GM19438 (cell line): ENCODE measurements around the gene RORC.
A peak's percentile ranks its signal among the peaks of the same experiment; 100 is the strongest.
"Not testable (repeated sequence)": the region's sequence is repeated elsewhere in the genome, so short reads cannot be mapped to it uniquely, and the experiment has no call there.

Source experiments
- ATAC-seq: cut with Tn5 transposase; IDR thresholded peaks from one replicate; pipeline ENCODE4 v1.9.1; 2021; ENCODE audit warnings: low read depth; ENCODE audit not compliant: unreplicated experiment

The RORC gene

DNA sequence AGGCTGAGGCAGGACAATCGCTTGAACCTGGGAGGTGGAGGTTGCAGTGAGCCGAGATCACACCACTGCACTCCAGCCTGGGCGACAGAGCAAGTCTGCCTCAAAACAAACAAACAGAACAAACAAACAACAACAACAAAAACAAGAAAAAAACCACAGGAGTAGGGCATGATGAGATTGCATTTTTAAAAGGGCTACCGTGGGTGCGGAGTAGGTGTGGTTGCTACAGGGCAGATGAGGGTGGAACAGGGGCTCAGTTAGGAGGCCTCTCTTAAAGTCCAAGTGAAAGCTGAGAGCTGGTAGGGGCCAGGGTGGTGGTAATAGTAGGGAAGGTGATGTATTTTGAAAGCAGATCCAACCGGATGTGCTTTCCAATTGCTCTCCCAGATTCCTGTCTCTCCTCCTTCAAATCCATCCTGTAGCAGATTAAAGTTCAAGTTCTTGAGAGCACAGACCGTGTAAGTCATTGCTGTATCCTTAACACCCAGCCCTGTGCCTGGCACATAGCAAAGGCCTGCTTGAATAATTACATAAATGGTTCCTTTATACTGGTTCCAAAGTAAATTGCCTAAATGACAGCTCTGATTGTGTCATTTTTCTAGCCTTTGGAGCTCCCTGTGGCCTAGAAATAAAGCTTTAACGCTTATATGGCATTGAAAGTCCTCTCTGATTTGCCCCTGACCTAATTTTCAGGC, 22.2 kb downstream of the RORC start:
- ATAC-seq, result no peak

DNA sequence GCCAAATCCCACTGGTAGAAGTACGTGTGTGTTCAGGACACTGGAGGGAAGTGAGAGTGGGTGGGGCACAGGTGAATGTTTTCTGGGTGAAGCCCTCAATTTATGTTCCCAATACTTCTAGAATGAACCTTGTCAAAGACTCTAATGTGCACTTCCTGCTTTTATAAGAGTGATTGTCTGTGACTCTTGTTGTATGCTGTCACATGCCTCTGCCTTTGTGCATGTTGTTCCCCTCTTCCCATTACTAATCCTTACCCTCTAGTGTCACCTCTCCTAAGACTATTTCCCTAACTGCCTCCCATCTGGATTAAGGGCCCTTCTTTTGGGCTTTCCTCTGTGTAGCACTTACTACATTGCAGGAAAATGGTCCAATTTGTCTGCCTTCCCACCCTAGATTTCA, 23.8 kb downstream of the RORC start:
- ATAC-seq, result no peak

DNA sequence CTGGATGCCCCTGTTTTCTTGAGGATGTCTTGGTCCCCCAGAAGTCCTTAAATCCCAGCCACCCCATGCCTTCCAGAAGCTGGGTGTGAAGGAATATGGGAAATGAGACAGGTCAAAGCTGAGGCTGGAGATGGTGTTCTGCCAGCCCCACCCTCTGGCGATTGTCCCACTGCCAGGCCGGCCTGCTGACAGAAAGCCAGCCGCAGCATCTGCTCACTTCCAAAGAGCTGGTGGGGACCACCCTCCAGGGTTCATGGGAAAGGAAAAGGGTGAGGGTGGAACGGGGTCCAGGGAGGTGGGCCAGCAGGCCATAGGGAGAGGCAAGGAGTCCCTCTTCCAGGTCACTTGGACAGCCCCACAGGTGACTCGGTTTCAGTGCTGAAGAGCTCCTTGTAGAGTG, 24.5 kb downstream of the RORC start:
- no peak for ATAC-seq

DNA sequence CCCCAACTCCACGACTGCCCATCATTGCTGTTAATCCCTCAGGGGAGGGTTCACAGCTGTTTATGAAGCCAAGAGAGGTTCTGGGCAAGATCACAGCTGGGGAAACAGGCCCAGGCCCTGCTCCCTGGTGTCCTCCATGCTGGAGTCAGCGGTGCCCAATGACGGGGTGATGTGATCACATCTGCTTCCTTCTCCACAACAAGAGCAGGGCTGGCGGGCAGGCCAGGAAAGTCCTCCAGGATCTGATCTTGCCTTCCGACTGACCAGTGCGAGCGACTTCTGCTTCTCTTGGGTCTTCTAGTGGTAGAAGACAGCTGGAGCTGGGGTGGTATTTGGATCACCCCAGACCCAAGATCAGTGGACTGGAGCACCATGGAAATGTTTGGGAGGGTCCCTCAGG, 25.4 kb downstream of the RORC start:
- ATAC-seq, result no peak

DNA sequence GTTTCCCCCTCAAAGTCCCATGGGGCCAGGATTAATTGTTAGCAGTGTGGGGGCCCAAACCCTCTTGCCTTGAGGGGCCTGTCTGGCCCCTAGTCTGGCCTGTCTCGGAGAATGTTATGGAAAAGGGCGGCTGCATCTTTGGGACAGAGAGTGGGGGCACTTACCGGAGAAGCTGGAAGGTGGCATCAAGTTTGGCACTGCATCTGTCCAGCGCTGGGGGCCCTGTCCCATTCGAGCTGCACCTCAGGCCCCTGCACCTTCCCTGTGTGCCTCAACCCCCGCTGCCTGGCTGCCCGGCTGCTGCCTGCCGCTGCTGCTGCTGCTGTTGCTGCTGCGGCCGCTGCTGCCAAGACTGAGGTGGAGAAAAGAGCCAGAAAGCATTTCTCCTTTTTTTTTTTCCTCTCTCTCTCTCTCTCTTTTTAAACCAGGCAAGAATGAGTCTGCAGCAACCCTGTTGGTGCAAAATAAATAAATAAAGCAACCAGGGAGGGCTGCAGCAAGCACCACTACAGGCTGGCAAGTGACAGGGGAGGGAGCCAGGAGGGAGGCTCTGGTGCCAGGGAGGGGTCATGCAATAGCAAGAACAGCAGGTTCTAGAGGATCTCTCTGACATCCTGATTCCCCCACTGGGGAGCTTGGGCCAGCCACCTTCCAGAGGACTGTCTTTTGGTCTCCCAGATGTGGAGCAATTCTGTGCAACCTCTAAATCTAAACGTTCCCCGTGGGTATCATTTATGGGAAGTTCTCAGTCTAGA, 26.4 kb downstream of the RORC start, which contains the start of gene LINGO4:
LINGO4 (minus strand) TSS at position 354 of the 755 bp plus-strand sequence. CDS start 2,715 bp downstream, outside the sequence.
- ATAC-seq, result no peak

DNA sequence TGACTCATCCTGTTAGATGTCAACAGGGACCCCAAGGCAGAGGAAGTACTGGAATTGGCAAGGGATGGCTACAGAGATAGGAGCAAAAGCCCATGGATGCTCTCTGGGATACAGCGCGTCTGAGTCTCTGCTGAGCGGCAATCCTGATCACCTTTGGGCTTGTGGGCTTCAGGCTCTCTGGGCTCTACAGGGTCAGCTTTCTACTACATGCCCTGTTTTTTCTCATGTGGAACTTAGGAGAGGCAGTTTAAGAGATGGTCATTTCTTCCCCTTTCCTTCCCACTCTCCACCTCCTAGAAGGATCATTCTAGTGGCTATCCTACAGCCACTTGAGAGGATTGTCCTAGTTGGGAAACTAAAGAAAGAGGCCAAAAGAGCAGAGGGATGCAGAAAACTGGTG, 27.7 kb downstream of the RORC start:
- ATAC-seq, result no peak

DNA sequence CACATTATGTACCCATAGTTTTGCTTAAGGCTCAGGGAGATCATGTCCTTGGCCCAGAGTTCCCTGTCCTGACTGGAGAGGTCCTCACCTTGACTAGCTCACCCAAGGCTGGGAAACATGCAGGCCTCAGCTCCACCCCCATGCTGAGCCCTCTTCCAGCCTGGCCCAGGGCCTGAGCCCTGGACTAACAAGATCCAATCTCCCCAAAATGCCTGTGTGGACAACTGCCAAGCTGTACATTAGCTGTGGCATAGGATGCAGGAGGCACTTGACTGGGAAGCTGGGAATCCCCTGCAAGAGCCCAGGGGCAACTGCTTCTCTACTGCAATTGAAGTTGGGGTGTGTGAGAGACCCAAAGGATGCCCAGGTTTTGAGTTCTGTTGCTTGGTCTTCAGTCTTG, 28.4 kb downstream of the RORC start:
- no peak for ATAC-seq

DNA sequence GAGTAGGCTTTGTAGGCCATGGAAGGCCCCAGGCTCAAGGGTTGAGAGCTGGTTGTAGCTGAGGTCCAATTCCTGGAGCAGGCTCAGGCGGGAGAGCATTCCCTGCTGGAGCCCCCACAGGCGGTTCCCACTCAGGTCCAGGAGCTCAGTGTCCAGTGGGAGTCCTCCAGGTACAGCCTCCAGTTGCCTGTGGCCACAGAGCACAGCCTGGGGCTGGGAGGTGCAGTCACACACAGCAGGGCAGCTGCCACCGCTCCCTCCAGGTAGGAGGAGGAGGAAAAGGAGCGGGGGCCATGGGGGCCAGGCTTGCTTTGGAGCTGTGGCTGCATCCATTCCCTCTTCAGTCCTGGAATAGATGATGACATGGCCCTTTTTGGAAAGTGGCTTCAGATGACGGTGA, 29.2 kb downstream of the RORC start:
- no peak for ATAC-seq

DNA sequence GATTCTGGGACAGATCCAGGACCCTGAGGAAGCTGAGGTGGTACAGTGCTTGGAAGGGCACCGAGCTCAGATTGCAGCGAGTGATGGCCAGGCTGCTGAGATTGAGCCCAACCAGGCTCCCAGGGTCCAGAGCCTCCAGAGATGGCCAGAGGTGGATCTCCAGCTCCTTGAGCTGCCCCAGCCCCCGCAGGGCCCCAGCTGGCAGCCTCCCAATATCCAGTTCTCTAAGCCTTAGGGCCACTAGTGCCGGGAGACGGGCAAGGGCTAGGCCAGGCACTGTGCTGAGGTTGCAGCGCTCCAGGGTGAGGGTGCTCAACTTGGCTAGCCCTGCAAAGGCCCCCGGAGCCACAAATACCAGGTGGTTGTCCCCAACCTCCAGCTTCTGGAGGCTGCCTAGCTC, 29.8 kb downstream of the RORC start:
- ATAC-seq, result no peak

DNA sequence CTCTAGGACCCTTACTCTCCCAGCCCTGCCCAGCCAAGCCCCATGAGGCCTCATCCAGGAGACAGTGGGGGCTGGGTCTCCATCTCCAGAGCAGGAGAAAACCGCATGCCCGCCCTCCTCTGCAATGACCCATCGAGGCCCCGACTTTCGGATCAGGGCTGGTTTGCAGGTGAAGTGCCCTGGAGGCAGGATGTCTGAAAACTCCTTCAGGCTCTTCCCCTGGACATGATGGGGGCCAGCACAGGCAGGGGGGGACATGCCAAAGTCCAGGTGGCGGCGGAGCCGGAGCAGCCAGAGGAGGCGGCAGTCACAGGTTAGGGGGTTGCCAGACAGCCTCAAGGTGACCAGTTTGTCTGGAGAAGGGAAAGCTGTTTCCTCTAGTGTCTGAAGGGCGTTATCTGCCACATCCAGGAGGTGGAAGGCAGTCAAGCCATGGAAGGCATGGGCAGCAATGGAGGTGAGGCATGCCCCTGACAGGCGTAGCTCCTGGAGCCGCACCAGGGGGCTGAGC, 30.2 kb downstream of the RORC start:
- ATAC-seq, result no peak

DNA sequence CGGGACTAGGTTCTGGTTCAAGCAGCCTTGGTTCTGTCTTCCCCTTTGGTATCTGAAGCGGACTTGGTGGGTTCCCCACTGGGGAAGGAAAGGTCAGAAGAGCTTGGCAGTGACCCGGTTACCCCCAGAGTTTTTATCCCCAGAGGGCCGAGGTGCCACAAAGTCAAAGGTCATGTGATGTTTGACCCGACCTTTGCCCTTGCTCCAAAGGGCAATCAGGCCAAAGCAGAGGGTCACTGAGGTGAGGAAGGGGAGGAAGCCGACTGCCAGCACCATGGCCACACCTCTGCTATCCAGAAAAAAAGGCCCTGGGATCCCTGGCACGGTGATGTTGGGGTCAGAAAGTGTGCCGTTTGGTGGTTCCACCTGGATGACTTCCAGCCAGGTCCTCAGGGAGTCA, 30.8 kb downstream of the RORC start:
- no peak for ATAC-seq

DNA sequence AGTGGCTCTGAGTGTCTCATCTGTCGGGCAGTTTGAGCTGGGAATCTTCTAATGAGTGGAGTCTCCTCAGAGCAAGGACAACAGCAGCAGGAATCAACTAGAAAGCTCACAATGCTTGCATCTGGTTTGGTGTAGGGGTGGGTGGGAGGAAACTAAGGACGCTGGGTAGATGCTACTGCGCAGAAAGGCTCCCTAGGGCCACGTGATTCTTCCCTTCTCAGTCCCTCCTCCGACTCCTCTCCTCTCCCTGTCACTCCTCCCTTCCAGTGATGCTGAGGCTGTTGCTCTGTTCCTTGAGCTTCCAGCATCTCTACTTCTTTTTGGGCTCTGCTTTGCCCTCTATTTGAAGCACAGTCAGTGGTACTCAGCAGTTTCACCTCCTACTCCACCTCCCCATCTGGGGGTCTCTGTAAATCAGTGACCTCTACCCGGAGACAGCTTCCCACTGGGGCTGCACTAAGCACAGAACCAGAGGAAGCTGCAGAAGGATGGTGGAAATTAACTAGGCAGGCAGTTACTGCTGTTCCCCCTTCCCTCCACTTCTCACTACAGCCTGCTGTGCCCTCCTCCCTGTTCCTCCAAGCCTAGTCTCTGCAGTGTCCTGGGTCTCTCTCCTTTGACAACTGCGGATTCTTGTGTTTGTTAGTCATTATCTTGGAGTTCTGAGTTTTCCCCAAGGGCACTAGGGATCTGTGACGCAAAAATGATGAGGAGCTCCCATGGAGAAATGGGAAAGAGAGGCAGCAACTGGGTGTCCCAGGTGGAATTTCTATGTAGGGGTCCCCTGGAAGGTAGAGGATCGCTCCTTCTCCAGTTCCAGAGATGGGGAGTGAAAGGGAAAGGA, 32.2 kb downstream of the RORC start:
- no peak for ATAC-seq

DNA sequence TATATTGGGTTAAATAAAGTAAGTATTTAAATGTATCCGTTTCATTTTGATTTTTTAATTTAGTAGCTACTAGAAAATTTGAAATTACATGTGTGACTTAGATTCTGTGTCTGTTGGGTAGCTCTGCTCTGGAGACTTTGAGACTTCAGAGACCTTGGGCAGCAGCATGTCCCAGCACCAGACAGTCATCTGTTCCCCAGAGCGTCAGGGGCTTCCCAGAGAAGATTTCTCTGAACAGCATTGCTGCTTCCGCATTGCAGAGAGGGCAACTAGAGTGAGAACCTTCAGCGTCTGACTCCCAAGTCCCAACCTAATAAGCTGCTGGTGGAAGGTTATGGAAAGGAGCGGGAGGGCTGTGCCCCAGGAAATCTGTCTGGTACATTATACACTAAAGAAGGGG, 33.0 kb downstream of the RORC start:
- no peak for ATAC-seq

DNA sequence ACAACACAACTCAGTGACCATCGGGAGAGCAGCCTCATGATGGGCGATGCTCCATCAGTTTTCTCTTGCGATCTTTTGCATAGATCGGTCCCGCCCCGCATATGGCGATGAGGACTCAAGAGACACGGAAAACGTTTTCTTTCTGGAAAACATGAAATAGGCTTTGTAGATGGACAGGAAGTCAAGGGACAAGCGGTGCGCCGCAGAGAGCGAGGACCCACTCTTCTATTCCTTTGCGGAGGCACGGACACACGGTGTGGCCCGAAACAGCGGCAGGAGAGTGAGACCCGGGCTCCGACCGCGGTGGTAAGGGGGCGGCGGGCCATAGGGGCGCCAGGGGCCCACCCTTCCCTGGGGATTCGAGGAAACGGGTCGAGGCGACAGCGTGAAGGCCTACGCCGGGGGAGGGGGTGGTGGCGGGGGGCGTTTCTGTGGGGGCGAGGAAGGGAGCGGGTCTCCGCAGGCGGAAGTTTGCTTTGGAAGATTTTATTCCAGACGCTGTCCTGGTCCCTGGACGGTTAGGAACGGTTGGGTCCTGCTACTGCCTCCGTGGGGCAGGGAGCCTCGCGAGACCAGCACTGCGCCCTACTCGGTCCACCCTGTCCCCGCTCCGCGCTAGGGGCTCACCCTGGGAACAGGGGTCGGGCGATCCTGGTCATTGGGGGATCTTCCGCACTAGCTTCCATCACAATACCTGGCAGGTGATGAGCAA, 40.5 kb downstream of the RORC start:
- peak; percentile 1 for ATAC-seq

DNA sequence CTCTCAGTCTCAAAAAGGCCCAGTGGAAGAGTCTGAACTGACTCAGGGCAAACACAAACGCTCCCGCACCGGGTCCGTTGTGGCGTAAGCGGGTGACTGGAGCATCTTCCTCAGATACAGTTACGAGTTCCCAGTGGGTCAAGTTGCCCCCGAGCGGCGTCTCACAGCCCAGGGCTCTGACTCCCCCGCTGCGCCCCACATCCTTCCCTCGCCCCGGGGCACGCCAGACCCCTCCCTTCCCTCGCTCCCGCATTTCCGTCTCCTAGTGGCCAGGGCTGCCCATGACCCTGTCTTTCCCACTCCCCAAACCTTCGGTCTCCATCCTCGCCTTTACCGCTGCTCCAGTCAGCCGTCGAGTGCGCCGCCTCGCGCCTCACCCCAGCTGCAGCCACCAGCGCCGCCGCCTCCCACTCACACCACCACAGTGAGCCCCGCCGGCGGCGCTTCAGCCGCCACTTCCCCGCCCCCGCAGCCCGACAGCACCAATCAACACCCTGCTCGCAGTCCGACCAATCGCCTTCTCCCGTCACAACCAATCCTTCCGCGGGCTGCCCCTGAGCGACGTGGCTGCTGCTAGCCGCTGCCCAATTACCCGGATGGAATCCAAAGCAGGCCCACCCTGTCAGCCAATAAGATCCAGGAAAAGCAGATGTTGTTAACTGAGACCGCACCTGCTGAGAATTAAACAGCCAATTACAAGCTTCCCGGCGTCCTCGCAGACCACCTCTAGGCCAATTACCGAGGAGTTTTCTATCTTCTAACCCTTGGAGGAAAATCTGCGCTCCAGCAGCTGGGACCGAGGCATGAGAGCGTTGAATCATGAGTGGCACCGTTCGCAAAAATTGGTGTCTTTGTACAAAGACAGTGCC, 41.3 kb downstream of the RORC start, which contains the start of gene TDRKH:
TDRKH (minus strand) TSS at position 430 of the 869 bp plus-strand sequence. CDS start 7,478 bp downstream, outside the sequence.
- peak; percentile 96 for ATAC-seq

DNA sequence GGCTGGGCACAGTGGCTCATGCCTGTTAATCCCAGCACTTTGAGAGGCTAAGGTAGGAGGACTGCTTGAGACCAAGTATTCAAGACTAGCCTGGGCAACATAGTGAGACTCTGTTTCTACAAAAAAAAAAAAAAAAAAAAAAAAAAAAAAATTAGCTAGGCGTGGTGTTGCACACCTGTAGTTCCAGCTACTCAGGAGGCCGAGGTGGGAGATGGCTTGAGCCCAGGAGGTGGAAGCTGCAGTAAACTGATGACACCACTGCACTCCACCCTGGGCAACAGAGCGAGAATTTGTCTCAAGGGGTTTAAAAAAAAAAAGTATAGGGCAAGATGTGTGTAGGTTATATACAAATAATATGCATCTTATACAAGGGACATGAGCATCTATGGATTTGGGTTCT, 43.9 kb downstream of the RORC start:
- ATAC-seq, result no peak

DNA sequence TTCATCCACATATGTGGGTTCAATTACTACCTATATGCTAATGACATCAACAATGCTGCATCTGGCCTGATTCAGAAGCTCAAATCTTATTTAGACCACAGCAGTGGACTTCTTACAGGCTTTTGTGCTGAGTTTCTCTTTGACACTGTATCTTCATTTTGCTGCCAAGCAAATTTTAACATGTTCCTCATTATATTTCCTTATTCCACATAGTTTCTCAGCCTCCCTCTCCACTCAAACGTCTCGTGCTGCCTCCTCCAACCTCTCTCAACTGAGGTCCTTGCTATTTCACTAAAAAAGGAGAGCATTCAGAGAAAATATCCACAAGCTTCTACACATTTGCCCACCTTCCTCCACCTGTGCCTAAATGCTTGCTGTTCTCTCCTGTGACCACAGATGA, 47.8 kb downstream of the RORC start:
- ATAC-seq, result no peak

DNA sequence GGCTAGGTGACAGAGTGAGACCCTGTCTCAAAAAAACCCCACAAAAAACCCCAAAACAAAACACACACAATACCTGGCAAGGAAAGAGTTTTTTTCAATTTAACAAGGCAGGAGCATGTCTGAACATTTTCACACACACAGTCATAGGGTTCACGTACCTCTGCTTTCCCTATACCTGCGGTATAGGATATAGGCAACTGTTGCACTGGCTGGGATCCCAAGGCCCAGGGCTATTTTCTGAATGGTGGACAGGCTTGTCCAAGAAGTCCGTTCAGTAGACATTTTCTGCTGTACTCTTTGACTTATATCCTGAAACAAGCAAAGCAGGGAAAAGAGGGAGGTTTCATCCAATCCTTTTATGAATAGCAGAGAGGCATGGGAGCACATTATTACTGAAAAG, 48.9 kb downstream of the RORC start:
- no peak for ATAC-seq

DNA sequence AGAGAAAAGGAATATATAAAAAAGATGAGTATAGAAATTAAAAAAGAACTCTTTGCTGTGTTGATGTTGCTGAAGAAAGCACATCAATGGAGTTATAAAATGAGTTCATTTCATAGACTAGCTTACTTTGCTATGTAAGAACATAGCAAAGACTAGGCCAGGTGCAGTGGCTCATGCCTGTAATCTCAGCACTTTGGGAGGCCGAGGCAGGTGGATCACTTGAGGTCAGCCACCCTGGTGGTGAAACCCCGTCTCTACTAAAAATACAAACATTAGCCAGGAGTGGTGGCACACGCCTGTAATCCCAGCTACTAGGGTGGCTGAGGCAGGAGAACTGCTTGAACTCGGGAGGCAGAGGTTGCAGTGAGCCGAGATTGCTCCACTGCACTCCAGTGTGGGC, 49.6 kb downstream of the RORC start:
- ATAC-seq, result not testable (repeated sequence)
